ENCODE results near the gene CHMP1B.
"Not testable (repeated sequence)": the region's sequence is repeated elsewhere in the genome, so short reads cannot be mapped to it uniquely, and the experiment has no call there.

DNA sequence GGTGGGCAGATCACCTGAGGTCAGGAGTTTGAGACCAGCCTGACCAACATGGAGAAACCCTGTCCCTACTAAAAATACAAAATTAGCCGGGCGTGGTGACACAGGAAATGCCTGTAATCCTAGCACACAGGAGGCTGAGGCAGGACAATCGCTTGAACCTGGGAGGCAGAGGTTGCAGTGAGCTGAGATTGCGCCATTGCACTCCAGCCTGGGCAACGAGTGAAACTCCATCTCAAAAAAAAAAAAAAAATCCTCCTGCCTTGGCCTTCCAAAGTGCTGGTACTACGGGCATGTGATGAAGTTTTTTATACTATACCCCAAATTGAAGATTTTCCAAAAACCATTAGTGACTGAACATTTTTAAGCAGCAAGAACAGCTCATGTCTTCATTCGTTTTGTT, 41.2 kb downstream of the CHMP1B start:
- TF ChIP-seq, protein P1, sequence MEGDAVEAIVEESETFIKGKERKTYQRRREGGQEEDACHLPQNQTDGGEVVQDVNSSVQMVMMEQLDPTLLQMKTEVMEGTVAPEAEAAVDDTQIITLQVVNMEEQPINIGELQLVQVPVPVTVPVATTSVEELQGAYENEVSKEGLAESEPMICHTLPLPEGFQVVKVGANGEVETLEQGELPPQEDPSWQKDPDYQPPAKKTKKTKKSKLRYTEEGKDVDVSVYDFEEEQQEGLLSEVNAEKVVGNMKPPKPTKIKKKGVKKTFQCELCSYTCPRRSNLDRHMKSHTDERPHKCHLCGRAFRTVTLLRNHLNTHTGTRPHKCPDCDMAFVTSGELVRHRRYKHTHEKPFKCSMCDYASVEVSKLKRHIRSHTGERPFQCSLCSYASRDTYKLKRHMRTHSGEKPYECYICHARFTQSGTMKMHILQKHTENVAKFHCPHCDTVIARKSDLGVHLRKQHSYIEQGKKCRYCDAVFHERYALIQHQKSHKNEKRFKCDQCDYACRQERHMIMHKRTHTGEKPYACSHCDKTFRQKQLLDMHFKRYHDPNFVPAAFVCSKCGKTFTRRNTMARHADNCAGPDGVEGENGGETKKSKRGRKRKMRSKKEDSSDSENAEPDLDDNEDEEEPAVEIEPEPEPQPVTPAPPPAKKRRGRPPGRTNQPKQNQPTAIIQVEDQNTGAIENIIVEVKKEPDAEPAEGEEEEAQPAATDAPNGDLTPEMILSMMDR (conservative IDR thresholded peaks at IDR 0.05 in 1 of 2, IDR thresholded peaks at IDR 0.05 in 1 of 2; ENCODE audit: extremely low read depth in 1 of 2, insufficient read depth in 1 of 2, low read depth in 1 of 2, low read length in 2 of 2), result not testable (repeated sequence)
- not testable (repeated sequence) for TF ChIP-seq EZH2 (IDR thresholded peaks at IDR 0.05; ENCODE audit: borderline replicate concordance, low read length)

All from mammary epithelial cell (primary cell).